Activated CD4-positive, alpha-beta T cell treated with anti-CD3 and anti-CD28 coated beads, Interleukin-2, amount 10 ng/mL, durations not matched to agents 24 days and 14 days (primary cell): ENCODE measurements around the gene MRPS9. TPM values are rescaled to one million over a fixed set of nuclear protein-coding genes. Genes with fewer than 3 reads are reported as not detected.

Experiments used
- DNase-seq: peaks from one replicate; pipeline ENCODE4 v3.0.0; 2022
- H3K27ac Mint-ChIP-seq: one replicate; pipeline ENCODE4 v1.8.0; 2022; ENCODE audit warnings: mild to moderate bottlenecking, mixed read lengths
- H3K27me3 Mint-ChIP-seq: one replicate; pipeline ENCODE4 v1.8.0; 2022; ENCODE audit warnings: mixed read lengths
- H3K36me3 Mint-ChIP-seq: one replicate; pipeline ENCODE4 v1.8.0; 2022; ENCODE audit warnings: low read depth, mild to moderate bottlenecking, mixed read lengths
- H3K4me1 Mint-ChIP-seq: one replicate; pipeline ENCODE4 v1.8.0; 2021; ENCODE audit warnings: mixed read lengths
- H3K4me3 Mint-ChIP-seq: one replicate; pipeline ENCODE4 v1.8.0; 2022; ENCODE audit warnings: mild to moderate bottlenecking, moderate library complexity, mixed read lengths
- H3K9me3 Mint-ChIP-seq: one replicate; pipeline ENCODE4 v1.8.0; 2021; ENCODE audit warnings: mixed read lengths
- intact Hi-C: fragments of 100-400 bp; cut with micrococcal nuclease; formaldehyde crosslinking; loops from one replicate; pipeline ENCODE4 v1.15.1; 2023
- total RNA-seq: library from RNA; stranded (reverse); gene quantifications from 2 replicates; pipeline ENCODE4 v1.2.3, GENCODE V29; 2022

The MRPS9 gene
- total RNA-seq, 1 donor from 2014 or later = 32.4 TPM

- Mint-ChIP-seq H3K36me3 (no peaks in the 10 kb centered on the region), H3K27me3 (peaks cover 4% of the 10 kb centered on the region), H3K27ac (no peak overlapping the region), H3K4me1 (no peaks in the 10 kb centered on the region), H3K4me3 (no peak overlapping the region), H3K9me3 (no peaks in the 10 kb centered on the region)
- DNase-seq = no peak
- intact Hi-C loops = no loop called here
These were observed 79.7 kb downstream of the MRPS9 start for GRCh38 chr2:105117565-105117964.

GRCh38 chr2:105118960-105119359, 81.1 kb downstream of the MRPS9 start:
- DNase-seq = no peak
- intact Hi-C loops = no loop called here

GRCh38 chr2:105121434-105121833, 83.6 kb downstream of the MRPS9 start:
- Mint-ChIP-seq H3K4me1 (no peaks in the 10 kb centered on the region), H3K27ac (no peak overlapping the region), H3K4me3 (no peak overlapping the region), H3K36me3 (no peaks in the 10 kb centered on the region), H3K27me3 (peaks cover 7% of the 10 kb centered on the region), H3K9me3 (no peaks in the 10 kb centered on the region)
- no peak for DNase-seq
- intact Hi-C loops = no loop called here

More at GRCh38 chr2:105118960-105119359, 81.1 kb downstream of the MRPS9 start:
- Mint-ChIP-seq H3K27ac (no peak overlapping the region), H3K36me3 (no peaks in the 10 kb centered on the region), H3K4me3 (no peak overlapping the region), H3K9me3 (no peaks in the 10 kb centered on the region), H3K4me1 (no peaks in the 10 kb centered on the region), H3K27me3 (peaks cover 5% of the 10 kb centered on the region)

DNA sequence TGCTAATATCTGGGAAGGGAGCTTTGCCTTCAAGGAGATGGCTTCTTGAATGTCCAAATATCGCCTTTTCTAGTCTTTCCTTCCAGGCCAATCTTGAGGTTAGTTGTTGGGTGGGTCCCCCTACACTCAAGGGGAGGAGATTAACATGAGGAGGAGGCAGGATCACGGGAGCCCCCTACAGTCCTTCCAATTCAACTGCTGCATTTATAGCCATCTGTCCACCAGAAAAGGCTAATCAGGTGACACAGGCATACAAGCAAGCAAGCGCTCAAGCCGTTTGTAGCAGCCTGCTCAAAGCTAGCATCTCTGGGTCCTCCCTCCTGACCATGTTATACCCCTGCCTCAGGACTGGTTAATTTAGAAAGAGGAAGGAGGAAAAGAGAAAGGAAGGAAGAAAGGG, 87.6 kb downstream of the MRPS9 start:
- H3K4me3 Mint-ChIP-seq = no peak overlapping the region
- H3K4me1 Mint-ChIP-seq = peaks cover 9% of the 10 kb centered on the region
- no peaks in the 10 kb centered on the region for H3K9me3 Mint-ChIP-seq
- no peak overlapping the region for H3K27ac Mint-ChIP-seq
- H3K36me3 Mint-ChIP-seq = no peaks in the 10 kb centered on the region
- DNase-seq = no peak
- intact Hi-C loops = no loop called here
- peaks cover 7% of the 10 kb centered on the region for H3K27me3 Mint-ChIP-seq

- DNase-seq = no peak
- H3K4me3 Mint-ChIP-seq = no peak overlapping the region
- peaks cover 9% of the 10 kb centered on the region for H3K27me3 Mint-ChIP-seq
- peaks cover 9% of the 10 kb centered on the region for H3K4me1 Mint-ChIP-seq
- H3K27ac Mint-ChIP-seq = no peak overlapping the region
- H3K9me3 Mint-ChIP-seq = no peaks in the 10 kb centered on the region
- H3K36me3 Mint-ChIP-seq = no peaks in the 10 kb centered on the region
- intact Hi-C loops = no loop called here
These were observed 88.1 kb downstream of the MRPS9 start for GRCh38 chr2:105125920-105126319.

GRCh38 chr2:105126336-105126735, 88.5 kb downstream of the MRPS9 start:
- H3K27ac Mint-ChIP-seq = no peak overlapping the region
- intact Hi-C loops = no loop called here
- H3K9me3 Mint-ChIP-seq = no peaks in the 10 kb centered on the region
- H3K36me3 Mint-ChIP-seq = no peaks in the 10 kb centered on the region
- no peak for DNase-seq
- H3K4me3 Mint-ChIP-seq = no peak overlapping the region
- H3K4me1 Mint-ChIP-seq = peaks cover 9% of the 10 kb centered on the region
- peaks cover 9% of the 10 kb centered on the region for H3K27me3 Mint-ChIP-seq

DNA sequence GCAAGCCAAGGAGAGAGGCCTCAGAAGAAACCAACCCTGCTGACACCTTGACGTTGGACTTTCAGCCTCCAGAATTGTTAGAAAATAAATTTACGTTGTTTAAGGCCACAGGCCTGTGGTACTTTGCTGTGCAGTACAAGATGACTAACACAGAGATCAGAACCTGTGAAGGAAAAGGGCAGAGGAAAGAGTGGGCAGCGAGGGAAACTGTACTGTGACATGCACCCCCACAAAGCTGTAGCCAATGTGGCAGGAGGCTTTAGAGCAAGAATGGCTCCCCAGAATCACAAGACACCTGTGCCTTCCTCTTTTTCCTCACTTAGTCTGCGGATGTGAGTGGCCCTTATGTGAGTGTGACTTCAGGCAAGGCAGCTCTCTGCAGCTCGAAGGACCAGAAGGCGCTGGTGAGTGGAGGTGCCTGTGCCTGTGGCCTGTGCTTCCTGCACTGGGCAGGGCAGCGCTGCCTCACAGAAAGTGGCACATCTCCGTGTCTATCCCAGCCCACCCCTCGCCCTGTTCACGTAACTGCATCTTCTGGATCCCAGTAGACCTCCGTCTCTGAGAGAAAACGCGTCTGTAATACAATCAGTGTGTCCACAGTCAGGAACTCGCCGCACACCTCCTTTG, 89.5 kb downstream of the MRPS9 start:
- H3K27ac Mint-ChIP-seq = no peak overlapping the region
- no peak for DNase-seq
- H3K4me1 Mint-ChIP-seq = peaks cover 9% of the 10 kb centered on the region
- H3K27me3 Mint-ChIP-seq = peaks cover 11% of the 10 kb centered on the region
- no peaks in the 10 kb centered on the region for H3K36me3 Mint-ChIP-seq
- intact Hi-C loops = no loop called here
- no peaks in the 10 kb centered on the region for H3K9me3 Mint-ChIP-seq
- H3K4me3 Mint-ChIP-seq = no peak overlapping the region

- DNase-seq = no peak
- H3K27me3 Mint-ChIP-seq = peaks cover 17% of the 10 kb centered on the region
- intact Hi-C loops = no loop called here
These were observed 91.9 kb downstream of the MRPS9 start for GRCh38 chr2:105129722-105130232.

DNA sequence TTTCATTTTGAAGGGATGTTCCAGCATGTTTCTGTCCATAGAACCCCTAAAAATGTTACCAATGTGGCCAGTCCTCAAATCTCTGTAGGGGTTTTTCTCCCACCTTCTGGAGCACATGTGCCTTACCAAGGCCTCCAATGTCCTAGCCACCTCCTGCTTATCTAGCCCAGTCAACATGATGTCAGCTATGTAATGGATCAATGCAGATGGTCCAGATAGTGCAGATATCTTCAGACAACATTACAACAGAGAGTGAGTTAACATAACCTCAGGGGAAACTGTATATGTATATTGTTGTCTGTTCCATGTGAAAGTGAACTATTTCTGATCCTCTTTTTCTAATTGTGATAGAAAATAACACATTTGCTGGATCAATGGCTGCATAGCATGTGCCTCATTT, 92.7 kb downstream of the MRPS9 start:
- Mint-ChIP-seq H3K36me3 (no peaks in the 10 kb centered on the region), H3K9me3 (no peaks in the 10 kb centered on the region), H3K27me3 (peaks cover 17% of the 10 kb centered on the region), H3K4me1 (peaks cover 9% of the 10 kb centered on the region), H3K4me3 (no peak overlapping the region), H3K27ac (no peak overlapping the region)
- DNase-seq = no peak
- intact Hi-C loops = no loop called here

More at GRCh38 chr2:105129722-105130232, 91.9 kb downstream of the MRPS9 start:
- Mint-ChIP-seq H3K36me3 (no peaks in the 10 kb centered on the region), H3K9me3 (no peaks in the 10 kb centered on the region), H3K4me1 (peaks cover 9% of the 10 kb centered on the region), H3K4me3 (no peak overlapping the region), H3K27ac (no peak overlapping the region)

DNA sequence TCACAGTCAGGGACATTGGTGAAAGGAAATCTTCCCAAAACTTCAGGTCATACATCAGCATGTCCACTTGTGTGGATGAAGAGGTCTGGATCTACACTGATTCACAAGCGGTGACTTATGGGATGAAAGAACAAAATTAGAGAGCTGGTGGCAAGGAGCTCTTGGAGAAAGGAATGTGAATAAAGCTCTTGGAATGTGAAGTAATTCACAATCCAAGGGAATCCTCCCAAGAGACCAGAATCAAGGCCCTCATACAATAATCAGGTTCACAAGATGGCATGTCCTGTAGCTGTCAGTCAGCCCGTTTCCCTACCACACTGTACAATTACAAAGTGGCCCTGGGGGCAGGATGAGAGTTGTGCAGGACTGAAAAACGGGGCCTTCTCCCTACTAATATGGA, 96.2 kb downstream of the MRPS9 start:
- H3K27ac Mint-ChIP-seq = no peak overlapping the region
- no peak for DNase-seq
- no peaks in the 10 kb centered on the region for H3K4me1 Mint-ChIP-seq
- no peaks in the 10 kb centered on the region for H3K36me3 Mint-ChIP-seq
- H3K27me3 Mint-ChIP-seq = peaks cover 27% of the 10 kb centered on the region
- intact Hi-C loops = no loop called here
- H3K9me3 Mint-ChIP-seq = no peaks in the 10 kb centered on the region
- H3K4me3 Mint-ChIP-seq = no peak overlapping the region

- Mint-ChIP-seq H3K9me3 (no peaks in the 10 kb centered on the region), H3K4me3 (no peak overlapping the region), H3K27ac (no peak overlapping the region), H3K36me3 (no peaks in the 10 kb centered on the region), H3K27me3 (peaks cover 29% of the 10 kb centered on the region), H3K4me1 (no peaks in the 10 kb centered on the region)
- DNase-seq = no peak
- intact Hi-C loops = no loop called here
These were observed 97.6 kb downstream of the MRPS9 start for GRCh38 chr2:105135436-105135835.

GRCh38 chr2:105136394-105136793, 98.5 kb downstream of the MRPS9 start:
- Mint-ChIP-seq H3K4me3 (no peak overlapping the region), H3K9me3 (no peaks in the 10 kb centered on the region), H3K4me1 (no peaks in the 10 kb centered on the region), H3K27ac (no peak overlapping the region), H3K27me3 (peaks cover 28% of the 10 kb centered on the region), H3K36me3 (no peaks in the 10 kb centered on the region)
- intact Hi-C loops = no loop called here
- DNase-seq = no peak

- intact Hi-C loops = no loop called here
- no peak overlapping the region for H3K4me3 Mint-ChIP-seq
- H3K27ac Mint-ChIP-seq = no peak overlapping the region
- H3K36me3 Mint-ChIP-seq = no peaks in the 10 kb centered on the region
- peaks cover 30% of the 10 kb centered on the region for H3K27me3 Mint-ChIP-seq
- H3K9me3 Mint-ChIP-seq = no peaks in the 10 kb centered on the region
- no peak for DNase-seq
- H3K4me1 Mint-ChIP-seq = peaks cover 5% of the 10 kb centered on the region
These were observed 100.8 kb downstream of the MRPS9 start for GRCh38 chr2:105138643-105139042.

DNA sequence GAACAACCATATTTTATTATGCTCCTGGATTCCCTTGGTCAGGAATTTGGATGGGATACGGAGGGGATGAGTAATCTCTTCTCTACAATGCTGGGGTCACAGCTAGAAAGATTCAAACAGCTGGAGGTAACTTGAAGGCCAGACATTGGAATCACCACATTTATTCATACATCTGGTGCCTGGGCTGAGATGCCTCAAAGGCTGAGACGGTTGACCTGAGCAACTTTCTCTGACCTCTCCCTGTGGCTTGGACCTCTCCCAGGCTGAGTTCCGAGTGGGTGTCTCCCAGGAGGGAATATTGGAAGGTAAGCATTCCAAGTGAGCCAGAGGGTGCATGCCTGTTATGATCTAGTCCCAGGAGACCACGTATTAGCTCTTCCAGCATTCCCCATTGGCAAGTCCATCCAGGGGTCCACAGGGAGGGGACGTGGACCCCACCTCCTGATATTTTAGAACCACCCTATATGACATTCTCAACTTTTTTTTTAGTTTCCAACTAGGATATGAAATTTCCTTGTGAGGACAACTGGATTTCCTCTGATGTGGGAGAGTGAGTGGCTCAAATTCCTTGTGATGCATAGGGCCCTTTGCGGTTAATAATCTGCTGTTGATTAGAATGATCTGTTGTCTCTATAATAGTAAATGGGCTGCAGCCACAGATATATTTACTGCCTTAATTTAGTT, 101.8 kb downstream of the MRPS9 start:
- Mint-ChIP-seq H3K27ac (no peak overlapping the region), H3K4me3 (no peak overlapping the region), H3K4me1 (peaks cover 9% of the 10 kb centered on the region), H3K9me3 (no peaks in the 10 kb centered on the region), H3K36me3 (no peaks in the 10 kb centered on the region), H3K27me3 (peaks cover 29% of the 10 kb centered on the region)
- intact Hi-C loops = no loop called here
- DNase-seq = no peak

DNA sequence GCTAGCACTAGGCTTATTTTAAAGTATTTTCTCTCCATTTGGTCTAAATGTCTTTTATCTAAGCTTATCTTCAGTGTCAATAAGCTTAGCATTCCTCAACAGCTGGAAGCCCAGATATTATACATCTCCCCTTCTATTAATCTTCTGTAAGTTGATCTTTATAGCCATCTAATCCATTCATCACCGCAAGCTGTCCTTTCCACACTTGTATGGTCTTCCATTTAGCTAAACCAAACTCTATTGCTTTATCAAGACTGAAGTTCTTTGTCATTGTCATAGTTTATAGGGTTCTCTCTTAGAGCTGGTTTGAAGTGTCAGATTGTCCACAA, 102.3 kb downstream of the MRPS9 start:
- Mint-ChIP-seq H3K9me3 (no peaks in the 10 kb centered on the region), H3K27ac (no peak overlapping the region), H3K4me1 (peaks cover 13% of the 10 kb centered on the region), H3K4me3 (no peak overlapping the region), H3K36me3 (no peaks in the 10 kb centered on the region), H3K27me3 (peaks cover 32% of the 10 kb centered on the region)
- no peak for DNase-seq
- intact Hi-C loops = no loop called here
